DOHH2 (cell line): ENCODE data around the gene ADAMTS5.

Experiments
- H3F3A ChIP-seq: fragments of 200-600 bp; sonication (generic), shearing (Covaris generic); 2 replicates; pipeline ENCODE4 v1.6.0; 2016; ENCODE audit warnings: antibody characterized with exemption, mild to moderate bottlenecking; ENCODE audit not compliant: control insufficient read depth, insufficient read depth
- H3K27ac ChIP-seq: fragments of 200-600 bp; sonication (generic); 2 replicates; pipeline ENCODE4 v1.5.1; 2014; ENCODE audit warnings: low read depth, mild to moderate bottlenecking, low read length, moderate library complexity
- H3K27me3 ChIP-seq: fragments of 200-600 bp; sonication (generic); 2 replicates; pipeline ENCODE4 v1.6.1; 2014; ENCODE audit warnings: mild to moderate bottlenecking, low read length, mixed read lengths; ENCODE audit not compliant: control insufficient read depth
- H3K36me3 ChIP-seq: fragments of 200-600 bp; sonication (generic); 2 replicates; pipeline ENCODE4 v1.6.1; 2014; ENCODE audit warnings: mild to moderate bottlenecking, low read length, moderate library complexity, mixed read lengths; ENCODE audit not compliant: control insufficient read depth
- H3K4me1 ChIP-seq: fragments of 200-600 bp; sonication (generic); 2 replicates; pipeline ENCODE4 v1.6.1; 2014; ENCODE audit warnings: mild to moderate bottlenecking, low read length, mixed read lengths; ENCODE audit not compliant: control insufficient read depth
- H3K4me2 ChIP-seq: fragments of 200-600 bp; sonication (generic); 2 replicates; pipeline ENCODE4 v1.6.0; 2014; ENCODE audit warnings: mild to moderate bottlenecking, low read length, moderate library complexity
- H3K4me3 ChIP-seq: fragments of 200-600 bp; sonication (generic); 2 replicates; pipeline ENCODE4 v1.5.1; 2014; ENCODE audit warnings: mild to moderate bottlenecking, low read length, mixed read lengths
- H3K79me2 ChIP-seq: fragments of 200-600 bp; sonication (generic); 2 replicates; pipeline ENCODE4 v1.6.1; 2014; ENCODE audit warnings: mild to moderate bottlenecking, low read length, mixed read lengths; ENCODE audit not compliant: control insufficient read depth
- H3K9me2 ChIP-seq: fragments of 200-600 bp; sonication (generic); replicated peaks from 2 replicates; pipeline ENCODE4 v1.6.1; 2014; ENCODE audit warnings: mild to moderate bottlenecking, low read length, mixed read lengths; ENCODE audit not compliant: control insufficient read depth
- H3K9me3 ChIP-seq: fragments of 200-600 bp; sonication (generic); 2 replicates; pipeline ENCODE4 v1.6.1; 2014; ENCODE audit warnings: antibody characterized with exemption, low read length, mixed read lengths; ENCODE audit not compliant: control insufficient read depth, insufficient read depth
- H4K20me1 ChIP-seq: fragments of 200-600 bp; sonication (generic); 2 replicates; pipeline ENCODE4 v1.6.0; 2014; ENCODE audit warnings: low read depth, mild to moderate bottlenecking, antibody characterized with exemption, low read length, moderate library complexity; ENCODE audit not compliant: control insufficient read depth, insufficient read depth
- EZH2phosphoT487 ChIP-seq: fragments of 200-600 bp; sonication (generic); IDR thresholded peaks from 2 replicates; pipeline ENCODE4 v1.6.1; 2017; ENCODE audit warnings: borderline replicate concordance, mild to moderate bottlenecking, antibody characterized with exemption, low read length, moderate library complexity, mixed read lengths
- TF ChIP-seq, protein P1 (sequence below): fragments of 200-600 bp; sonication (generic); IDR thresholded peaks from one replicate; pipeline ENCODE4 v1.5.1; 2014; ENCODE audit warnings: antibody characterized with exemption, mild to moderate bottlenecking, low read depth, low read length; ENCODE audit not compliant: poor library complexity, severe bottlenecking

The ADAMTS5 gene

DNA sequence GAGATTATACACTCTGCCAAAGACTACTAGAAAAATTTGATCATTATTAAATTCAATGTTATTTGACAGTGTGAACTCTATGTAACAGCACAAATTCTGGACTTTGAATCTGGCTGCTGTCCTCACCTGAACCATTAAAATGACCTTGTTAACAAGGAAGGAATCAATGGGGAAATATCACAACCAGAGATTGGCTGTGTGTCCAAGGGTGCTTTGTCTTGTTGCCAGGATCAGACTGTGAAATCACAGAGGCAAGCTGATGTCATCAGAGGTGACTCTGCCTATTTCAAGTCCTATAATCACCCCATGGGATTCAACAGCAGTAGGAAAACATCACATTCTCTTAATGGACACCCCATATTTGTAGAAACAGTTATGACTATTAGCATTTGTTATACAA is 46.8 kb downstream of the ADAMTS5 start:
- Histone ChIP-seq H3K4me2 (no peak overlapping the region), H3K27me3 (no peaks in the 10 kb centered on the region), H3K36me3 (no peaks in the 10 kb centered on the region), H3K27ac (no peak overlapping the region), H3K79me2 (no peaks in the 10 kb centered on the region), H4K20me1 (no peaks in the 10 kb centered on the region), H3F3A (no peaks in the 10 kb centered on the region), H3K4me1 (no peaks in the 10 kb centered on the region), H3K4me3 (no peak overlapping the region), H3K9me2 (no peaks in the 10 kb centered on the region), H3K9me3 (peaks cover 4% of the 10 kb centered on the region; the same call in 1 of the 2 replicates)
- TF ChIP-seq EZH2phosphoT487, result no peak
- TF ChIP-seq, protein P1, sequence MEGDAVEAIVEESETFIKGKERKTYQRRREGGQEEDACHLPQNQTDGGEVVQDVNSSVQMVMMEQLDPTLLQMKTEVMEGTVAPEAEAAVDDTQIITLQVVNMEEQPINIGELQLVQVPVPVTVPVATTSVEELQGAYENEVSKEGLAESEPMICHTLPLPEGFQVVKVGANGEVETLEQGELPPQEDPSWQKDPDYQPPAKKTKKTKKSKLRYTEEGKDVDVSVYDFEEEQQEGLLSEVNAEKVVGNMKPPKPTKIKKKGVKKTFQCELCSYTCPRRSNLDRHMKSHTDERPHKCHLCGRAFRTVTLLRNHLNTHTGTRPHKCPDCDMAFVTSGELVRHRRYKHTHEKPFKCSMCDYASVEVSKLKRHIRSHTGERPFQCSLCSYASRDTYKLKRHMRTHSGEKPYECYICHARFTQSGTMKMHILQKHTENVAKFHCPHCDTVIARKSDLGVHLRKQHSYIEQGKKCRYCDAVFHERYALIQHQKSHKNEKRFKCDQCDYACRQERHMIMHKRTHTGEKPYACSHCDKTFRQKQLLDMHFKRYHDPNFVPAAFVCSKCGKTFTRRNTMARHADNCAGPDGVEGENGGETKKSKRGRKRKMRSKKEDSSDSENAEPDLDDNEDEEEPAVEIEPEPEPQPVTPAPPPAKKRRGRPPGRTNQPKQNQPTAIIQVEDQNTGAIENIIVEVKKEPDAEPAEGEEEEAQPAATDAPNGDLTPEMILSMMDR, result no peak

DNA sequence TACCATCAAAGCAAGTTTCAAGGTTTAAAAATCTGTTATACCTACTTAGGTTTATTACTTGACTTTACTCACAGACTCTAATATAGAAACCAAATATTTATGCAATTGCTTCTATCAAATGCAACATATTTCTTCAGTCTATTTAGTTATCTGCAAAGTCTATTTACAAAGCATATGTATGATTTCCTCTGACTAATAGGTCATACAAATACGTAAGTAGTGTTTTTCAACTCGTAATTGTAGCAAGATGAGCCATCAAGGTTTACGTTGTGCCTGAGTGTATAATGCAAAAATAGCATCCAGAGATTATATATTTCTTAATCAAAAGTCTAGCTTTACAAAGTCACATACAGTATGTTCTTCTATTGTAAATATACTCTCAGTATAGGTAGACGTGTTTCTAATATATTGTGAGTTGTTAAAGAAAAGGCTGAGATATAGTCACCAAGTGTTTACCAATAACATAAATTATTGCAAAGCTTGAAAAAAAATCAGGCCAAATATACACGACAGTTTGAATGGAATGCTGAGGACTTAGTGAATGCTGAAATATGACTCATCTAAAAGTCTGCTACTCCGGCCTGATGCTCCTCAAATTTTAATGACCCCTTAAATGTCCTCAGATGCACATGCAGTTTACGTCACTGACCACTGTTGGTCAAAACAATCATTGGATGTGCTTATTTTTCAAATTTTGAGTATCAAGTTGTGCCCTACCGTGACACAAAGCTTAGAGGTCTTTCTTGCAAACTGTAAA is 48.4 kb downstream of the ADAMTS5 start:
- Histone ChIP-seq H3K4me1 (no peaks in the 10 kb centered on the region), H3K27me3 (no peaks in the 10 kb centered on the region), H3K9me3 (no peaks in the 10 kb centered on the region), H3K36me3 (no peaks in the 10 kb centered on the region), H3K79me2 (no peaks in the 10 kb centered on the region), H3K27ac (no peak overlapping the region), H4K20me1 (no peaks in the 10 kb centered on the region), H3K9me2 (no peaks in the 10 kb centered on the region), H3K4me3 (no peak overlapping the region), H3K4me2 (no peak overlapping the region), H3F3A (no peaks in the 10 kb centered on the region)
- TF ChIP-seq, protein P1, result no peak
- no peak for TF ChIP-seq EZH2phosphoT487

DNA sequence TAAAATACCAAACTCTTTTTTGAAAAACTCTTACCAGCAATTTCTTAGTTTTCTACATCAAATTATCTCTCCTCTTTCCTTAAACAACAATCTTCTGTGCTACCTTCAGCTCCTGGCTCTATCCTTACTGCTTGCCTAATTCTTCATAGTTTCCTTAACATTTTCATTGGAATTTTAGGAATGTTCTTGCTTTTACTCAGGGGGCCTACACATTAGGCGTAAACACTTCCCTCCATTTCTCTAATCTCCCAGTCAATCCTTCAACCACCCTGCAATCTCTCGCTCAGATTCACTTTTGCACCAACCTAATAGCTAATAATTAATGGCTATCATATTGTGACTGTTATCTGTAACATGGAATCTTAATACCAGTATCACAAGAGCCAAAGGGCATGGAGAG is 50.1 kb downstream of the ADAMTS5 start:
- Histone ChIP-seq H3K27me3 (no peaks in the 10 kb centered on the region), H3K9me2 (no peaks in the 10 kb centered on the region), H4K20me1 (no peaks in the 10 kb centered on the region), H3K79me2 (no peaks in the 10 kb centered on the region), H3K9me3 (peaks cover 4% of the 10 kb centered on the region; the same call in 1 of the 2 replicates), H3F3A (no peaks in the 10 kb centered on the region), H3K4me3 (no peak overlapping the region), H3K4me2 (no peak overlapping the region), H3K4me1 (no peaks in the 10 kb centered on the region), H3K36me3 (no peaks in the 10 kb centered on the region), H3K27ac (no peak overlapping the region)
- no peak for TF ChIP-seq EZH2phosphoT487
- TF ChIP-seq, protein P1, result no peak
